GM19099 (cell line): ENCODE measurements around the gene ARHGAP40.

Experiments used
- POLR2A ChIP-seq: IDR thresholded peaks from 3 replicates; pipeline ENCODE4 v1.6.1; 2011; ENCODE audit warnings: low read depth; ENCODE audit not compliant: insufficient read length; ENCODE audit errors: extremely low read depth

The ARHGAP40 gene

DNA sequence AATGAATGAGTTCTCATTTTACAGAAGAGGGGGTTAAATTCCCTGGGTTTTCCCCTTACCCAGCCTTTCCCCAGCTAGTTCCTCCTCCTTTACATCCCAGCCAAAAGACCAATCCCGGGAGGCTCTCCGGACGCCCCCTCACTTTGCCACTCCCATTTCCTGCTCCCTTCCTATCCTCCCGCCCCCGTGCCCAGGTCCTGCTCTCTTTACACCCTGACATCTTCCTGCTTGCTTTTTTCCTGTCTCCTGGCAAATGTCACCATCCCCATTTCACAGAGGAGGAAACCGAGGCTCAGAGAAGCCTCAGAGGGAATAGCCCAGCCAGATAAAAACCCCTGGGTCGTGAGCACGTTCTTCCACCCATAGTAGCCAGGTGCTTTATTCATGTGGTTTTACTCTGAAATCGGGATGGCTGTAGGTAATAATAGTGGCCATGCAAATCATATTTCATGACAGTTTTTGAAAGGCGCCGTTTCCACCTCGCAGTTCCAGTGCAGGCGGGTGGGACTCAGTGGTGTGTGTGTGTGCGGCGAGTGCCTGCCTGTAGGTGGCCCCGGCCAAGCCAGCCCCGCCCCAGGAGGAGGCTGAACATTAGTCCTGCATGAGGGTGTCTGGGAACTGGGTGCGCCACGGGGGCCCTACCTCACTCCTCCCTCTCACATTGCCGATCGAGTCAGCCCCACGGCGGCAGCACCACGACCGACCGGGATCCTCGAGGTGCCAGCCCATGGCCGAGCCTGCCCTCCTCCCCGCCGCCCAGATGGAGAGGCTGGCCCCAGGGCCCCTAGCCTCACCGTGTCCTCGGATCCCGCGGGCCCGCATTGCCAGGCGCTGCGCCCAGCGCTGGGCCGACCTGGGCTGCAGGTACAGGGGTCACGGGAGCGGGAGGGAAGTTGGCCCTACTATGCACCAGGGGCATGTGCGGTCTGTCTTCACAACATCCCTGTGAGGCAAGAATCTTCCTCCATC, at the start of gene ARHGAP40:
Gene ARHGAP40, plus strand, starts transcription at position 594 of the 969 bp plus-strand sequence.
- TF ChIP-seq POLR2A, result no peak

DNA sequence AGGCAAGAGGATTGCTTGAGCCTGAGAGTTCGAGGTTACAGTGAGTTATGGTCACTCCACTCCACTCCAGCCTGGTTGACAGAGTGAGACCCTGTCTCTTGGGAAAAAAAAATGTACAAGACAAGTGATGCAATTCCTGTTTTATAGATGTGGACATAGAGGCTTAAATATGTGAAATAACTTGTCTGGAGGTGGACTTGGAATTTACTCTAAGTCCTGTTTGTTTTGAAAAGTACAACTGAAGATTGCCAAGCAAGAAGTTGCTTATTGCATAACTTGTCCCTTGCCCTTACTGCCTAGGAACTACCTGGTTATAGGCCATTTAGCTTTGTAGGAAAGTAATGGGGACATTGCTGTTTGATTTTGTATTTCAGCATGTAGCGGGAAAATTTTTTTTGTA, 46.6 kb upstream of the ARHGAP40 start:
- no peak for TF ChIP-seq POLR2A

DNA sequence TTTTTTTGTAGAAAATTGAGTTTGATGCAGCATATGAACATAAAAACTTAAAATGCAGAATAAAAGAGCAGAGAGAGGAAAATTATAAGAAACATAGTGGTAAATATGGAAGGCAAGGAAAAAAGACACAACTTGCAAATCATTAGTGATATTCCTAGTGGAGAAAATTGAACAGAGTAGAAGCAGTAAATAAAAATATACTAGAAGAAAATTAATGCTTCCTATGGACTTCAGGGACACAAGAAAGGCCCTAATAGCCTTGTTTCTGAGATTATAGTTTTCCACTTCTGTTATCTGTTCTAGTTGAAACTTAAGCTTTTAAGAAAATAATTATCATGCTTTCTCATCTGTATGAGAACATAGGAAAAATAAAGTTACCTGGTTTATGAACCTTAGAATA, 46.2 kb upstream of the ARHGAP40 start:
- no peak for TF ChIP-seq POLR2A

DNA sequence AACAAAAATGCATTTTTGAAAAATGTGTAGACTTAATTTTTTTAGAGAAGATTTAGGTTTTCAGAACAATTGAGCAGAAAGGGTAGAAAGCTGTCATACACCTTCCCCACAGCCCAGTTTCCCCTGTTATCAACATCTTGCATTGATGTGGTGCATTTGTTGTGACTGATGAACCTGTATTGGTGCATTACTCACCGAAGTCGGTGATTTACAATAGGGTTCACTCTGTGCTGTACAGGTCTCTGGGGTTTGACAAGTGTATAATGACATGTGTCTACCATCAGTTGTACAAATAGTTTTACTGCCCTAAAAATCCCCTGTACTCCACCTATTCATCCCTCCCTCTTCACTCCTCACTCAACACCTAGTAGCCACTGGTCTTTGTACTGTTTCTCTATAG, 44.4 kb upstream of the ARHGAP40 start:
- no peak for TF ChIP-seq POLR2A

DNA sequence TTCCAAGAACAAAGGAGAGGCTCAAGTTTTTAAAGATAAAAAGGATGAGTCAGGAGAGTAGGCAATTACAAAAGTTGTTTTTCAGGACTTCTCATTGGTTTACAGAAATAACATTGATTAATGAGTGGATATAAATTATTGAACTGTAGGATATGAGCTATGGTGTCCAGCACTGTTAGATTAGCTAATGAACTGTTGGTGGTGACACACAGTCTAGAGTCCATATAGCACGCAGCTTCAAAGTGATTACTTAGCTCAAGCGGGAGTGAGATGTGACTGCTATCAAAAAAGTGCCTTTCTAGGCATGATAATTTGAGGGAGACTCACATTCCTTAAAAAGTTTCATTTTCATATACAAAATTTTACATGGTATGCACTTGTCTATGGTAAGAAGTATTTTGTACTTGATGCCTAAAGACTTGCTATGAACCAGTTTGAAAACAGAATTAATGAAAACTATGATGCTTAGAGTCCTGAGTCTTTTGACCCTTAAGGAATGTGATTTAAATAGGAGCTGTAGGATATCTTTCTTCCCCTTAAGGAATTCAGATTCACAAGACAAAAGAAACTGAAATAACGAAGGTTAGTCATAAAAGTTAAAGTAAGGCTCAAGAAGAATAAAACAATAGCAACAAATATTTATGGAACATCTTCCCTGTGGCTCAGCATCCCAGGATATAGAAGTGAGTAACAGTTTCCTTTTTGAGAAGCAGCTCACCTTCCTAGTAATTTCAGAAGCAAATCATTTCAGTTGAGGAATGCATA, 42.8 kb upstream of the ARHGAP40 start:
- no peak for TF ChIP-seq POLR2A

DNA sequence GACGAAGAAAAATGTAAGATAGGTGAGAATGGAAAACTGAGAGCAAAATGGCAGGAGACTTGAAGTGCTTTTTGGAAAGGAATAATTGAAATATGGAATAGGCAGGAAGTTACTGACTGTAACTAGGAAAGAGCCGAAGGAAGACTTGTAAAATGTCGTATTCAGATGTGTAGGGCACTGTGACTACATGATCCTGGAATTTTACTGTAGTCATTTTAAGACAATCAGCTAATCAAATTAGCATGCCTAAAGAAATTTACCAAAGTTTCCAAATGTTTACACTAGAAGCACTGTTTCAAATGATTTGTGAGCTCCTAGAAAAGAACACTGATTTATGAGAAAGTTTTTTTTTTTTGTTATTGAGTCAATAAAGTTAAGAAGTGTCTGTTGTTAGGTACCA, 41.8 kb upstream of the ARHGAP40 start:
- no peak for TF ChIP-seq POLR2A

DNA sequence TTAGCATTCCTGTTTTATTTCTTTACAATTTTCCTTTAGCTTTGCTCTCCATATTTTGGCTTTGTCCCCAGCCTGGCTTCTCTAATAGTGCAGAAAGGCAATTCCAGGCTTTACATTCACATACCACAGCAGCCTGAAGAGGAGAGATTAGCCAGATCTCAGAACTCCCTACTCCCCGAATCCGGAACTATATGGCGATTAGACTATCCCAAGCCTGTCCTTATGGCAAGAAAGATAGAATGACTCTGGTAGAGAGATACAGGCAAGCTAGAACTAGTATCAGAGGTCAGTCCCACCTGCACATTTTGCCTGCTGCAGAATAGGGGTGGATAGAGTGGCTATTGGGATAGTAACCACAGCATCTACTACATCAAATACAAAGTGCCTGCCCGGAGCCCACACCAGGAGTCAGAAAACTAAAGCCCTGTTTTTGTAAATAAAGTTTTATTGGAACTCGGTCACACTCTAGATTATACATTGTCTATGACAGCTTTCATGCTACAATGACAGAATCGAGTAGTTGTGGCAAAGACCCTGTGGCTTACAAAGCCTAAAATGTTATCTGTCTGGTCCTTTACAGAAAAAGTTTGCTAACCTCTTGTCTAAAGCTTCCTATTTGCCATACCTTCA, 37.7 kb upstream of the ARHGAP40 start:
- no peak for TF ChIP-seq POLR2A

DNA sequence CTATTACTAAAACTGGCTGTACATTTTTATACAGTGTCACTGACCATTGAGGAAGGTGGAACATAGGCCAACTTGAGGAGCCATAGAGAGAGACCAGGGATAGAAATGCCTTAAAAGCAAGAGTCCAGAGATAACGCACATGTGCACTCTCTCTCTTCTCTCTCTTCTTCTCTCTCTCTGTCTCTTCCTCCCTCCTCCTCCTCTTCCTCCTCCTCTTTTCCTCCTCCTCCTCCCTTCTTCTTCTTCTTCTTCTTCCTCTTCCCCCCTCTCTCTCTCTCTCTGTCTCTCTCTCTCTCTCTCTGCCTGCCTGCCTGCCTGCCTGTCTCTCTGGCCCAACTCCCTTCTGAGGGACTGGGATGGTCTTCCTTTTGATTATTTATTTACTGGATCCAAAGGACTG, 36.9 kb upstream of the ARHGAP40 start:
- TF ChIP-seq POLR2A, result no peak

DNA sequence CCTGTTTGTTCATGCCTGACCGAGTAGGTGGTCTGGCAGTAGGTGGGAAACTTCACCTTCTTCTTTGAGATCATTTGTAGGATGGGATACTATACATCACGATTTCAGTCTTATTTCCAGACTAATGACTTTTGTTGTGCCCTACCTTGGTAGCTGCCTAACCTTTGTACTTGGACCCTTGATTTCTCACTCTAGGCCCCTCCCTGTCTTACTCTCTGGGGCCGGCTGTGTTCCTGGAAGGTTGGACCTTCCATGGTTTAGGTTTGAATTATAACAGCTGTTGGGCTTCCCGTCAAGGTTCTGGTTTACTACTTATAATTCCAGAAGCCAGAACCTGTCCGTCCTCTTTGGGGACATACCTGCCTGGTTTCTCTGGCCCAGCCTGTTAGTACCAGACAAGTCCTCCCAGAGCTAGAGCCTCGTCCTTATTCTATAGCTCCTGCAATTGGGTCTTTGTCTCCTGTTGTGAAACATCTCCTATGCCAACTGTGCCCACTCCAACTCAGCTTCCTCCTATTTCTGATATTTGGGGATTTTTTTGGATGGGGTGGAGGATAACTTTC, 35.5 kb upstream of the ARHGAP40 start:
- TF ChIP-seq POLR2A, result no peak

DNA sequence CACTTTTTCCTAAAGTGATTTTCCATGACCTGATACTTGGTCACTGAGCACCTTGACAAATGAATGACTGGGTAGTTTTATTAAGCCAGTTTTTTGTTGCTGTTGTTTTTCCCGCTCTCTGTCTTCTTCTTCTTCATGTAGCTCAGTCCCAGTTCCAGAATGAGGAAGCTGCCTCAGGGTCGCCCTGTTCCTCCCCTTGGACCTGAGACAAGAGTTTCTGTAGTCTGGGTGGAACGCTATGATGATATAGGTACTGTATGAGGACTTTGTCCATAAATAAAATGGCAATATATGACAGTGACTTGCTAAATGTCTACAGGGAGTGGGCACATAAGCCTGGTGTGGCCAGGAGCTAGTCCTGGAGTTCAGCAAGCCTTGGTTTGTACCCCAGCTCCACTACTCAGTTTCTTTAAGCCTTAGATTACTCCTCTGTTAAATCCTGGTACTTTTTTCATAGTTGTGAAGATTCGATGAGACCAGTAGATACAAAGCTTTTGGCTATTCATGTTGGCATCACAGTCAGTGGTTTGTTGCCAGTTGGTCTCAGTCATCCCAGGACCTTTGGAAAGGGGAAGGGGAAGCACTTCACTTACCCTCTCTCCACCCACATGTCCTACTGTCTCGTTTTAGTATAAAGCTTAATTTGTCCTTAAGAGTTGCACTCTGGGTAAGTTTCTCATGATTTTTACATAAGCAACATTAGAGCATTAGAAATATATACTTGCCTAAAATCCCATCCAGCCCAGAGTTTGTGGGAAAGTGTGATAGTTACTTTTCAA, 31.7 kb upstream of the ARHGAP40 start:
- no peak for TF ChIP-seq POLR2A

DNA sequence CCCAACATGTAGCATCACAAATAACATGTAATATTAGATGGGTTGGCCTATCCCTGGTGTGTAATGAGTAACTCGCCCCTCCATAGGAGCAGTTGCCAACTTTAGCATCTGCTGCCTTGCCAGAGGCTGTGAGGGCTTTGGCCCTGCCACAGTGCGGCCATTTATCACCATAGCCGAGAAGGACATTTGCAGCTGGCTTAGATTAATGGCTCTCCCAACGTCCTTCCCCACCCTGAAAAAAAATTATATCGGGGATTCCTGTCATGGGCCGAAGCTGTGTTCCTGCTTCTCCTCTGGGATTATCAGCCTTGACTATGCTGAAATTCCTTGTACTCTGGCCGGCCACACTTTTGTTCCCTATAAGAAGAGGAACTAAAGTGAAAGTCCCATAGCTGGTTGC, 28.2 kb upstream of the ARHGAP40 start:
- TF ChIP-seq POLR2A, result no peak

DNA sequence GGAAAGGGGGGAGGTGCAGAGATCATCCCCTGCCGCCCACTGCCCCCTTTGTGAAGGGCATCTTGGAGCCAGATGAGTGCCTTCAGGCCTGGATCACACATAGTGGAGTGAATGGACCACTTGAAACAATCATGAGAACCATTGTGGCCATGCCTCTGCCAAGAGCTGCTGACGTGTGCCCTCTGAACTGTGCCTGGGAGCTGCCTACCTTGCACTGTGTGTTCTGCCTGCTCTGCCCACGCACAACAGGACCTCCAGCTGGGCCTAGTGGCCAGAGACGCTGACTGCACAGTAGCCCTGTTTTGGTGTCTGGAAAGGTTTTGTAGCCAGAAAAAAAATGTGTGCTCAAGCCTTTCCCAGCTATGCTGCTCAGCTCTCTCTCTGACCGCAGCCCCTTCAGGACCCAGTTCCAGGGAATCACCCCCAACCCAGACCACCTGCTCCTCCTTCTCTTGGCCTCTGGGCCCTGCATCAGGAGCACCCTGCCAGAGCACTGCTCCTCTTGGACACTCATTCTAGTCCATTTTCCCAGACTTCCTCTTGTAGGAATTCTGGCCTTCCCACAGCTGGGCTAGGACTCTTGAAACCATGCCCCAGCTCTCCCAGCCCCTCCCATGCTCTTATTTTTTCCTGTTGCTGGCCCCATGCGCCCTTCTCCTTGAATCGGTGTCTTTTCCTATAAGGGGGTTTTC, 22.2 kb upstream of the ARHGAP40 start:
- TF ChIP-seq POLR2A, result no peak

DNA sequence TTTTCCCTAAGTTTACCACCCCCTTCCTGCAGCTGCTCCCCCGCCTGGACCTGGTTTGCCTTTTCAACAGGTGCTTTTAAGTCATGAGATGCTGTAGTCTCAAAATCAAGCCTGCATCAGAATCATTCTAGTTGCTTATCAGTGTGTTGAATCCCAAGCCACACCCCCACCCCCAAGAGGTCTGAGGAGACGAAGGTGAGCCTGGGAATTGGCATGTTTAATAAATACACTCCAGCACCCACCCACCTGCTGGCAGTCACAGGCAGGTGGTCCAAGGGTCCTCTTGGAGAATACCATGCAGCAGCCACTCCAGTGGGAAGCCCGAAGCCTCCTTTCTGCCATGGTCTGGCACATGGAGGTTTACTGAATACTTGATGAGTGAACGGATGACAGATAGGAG, 21.7 kb upstream of the ARHGAP40 start:
- TF ChIP-seq POLR2A, result no peak

DNA sequence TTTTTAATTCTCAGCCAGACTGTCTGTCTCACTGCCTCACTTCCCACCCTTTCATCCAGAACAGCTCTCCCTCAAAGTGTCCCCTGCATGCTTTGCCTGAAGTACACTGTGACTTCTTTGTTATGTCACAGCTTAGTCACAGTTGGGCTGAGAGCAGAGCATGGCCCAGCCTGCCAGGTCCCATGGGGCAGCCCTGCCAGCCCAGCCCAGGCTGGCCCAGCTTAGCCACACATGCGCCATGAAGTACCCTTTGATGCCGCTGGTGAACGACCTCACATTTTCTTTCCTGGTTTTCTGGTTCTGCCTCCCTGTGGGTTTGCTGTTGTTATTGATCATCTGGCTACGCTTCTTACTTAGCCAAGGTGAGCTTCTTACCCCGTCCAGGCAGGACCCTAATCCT, 20.6 kb upstream of the ARHGAP40 start, which contains the start of gene ADIG:
Gene ADIG, plus strand, starts transcription at position 185 of the 400 bp plus-strand sequence. Its CDS starts 54 bp downstream, at position 239.
- TF ChIP-seq POLR2A, result no peak
